ENCODE measurements around the gene LRIG3.

The LRIG3 gene

GRCh38 chr12:58920961-58921861 lies 907 bp upstream of the LRIG3 start:
- H3K4me1 ChIP-seq (ENCODE audit: control insufficient read depth, insufficient read depth, low read length): peaks cover 2% of the 10 kb centered on the region; the same call in 1 of the 2 replicates
- H3K27ac ChIP-seq (ENCODE audit: low read length): no peak overlapping the region
- WGBS (ENCODE audit: insufficient coverage, insufficient read length): no CpG with 5 or more reads among the region's 15 CpGs
- no peak for DNase-seq (ENCODE audit: low read depth, low spot score)
- no peaks in the 10 kb centered on the region for H3K36me3 ChIP-seq (ENCODE audit: control insufficient read depth, insufficient read depth, low read length)
- H3K27me3 ChIP-seq (ENCODE audit: control insufficient read depth, insufficient read depth, low read length): peaks cover 2% of the 10 kb centered on the region; the same call in 1 of the 2 replicates
- no peak overlapping the region for H3K4me3 ChIP-seq (ENCODE audit: low read length)
- no peaks in the 10 kb centered on the region for H3K9me3 ChIP-seq (ENCODE audit: control insufficient read depth, insufficient read depth, low read length)

GRCh38 chr12:58919231-58920101 lies 838 bp downstream of the LRIG3 start:
- H3K9me3 ChIP-seq (ENCODE audit: control insufficient read depth, insufficient read depth, low read length): no peaks in the 10 kb centered on the region
- DNase-seq (ENCODE audit: low read depth, low spot score): no peak
- H3K36me3 ChIP-seq (ENCODE audit: control insufficient read depth, insufficient read depth, low read length): no peaks in the 10 kb centered on the region
- no peak overlapping the region for H3K27ac ChIP-seq (ENCODE audit: low read length)
- peak overlapping the region; percentile 84 for H3K4me3 ChIP-seq (ENCODE audit: low read length)
- peaks cover 2% of the 10 kb centered on the region; the same call in 1 of the 2 replicates for H3K27me3 ChIP-seq (ENCODE audit: control insufficient read depth, insufficient read depth, low read length)
- peaks cover 3% of the 10 kb centered on the region; the same call in 1 of the 2 replicates for H3K4me1 ChIP-seq (ENCODE audit: control insufficient read depth, insufficient read depth, low read length)
- no CpG with 5 or more reads among the region's 50 CpGs for WGBS (ENCODE audit: insufficient coverage, insufficient read length)

GRCh38 chr12:58918469-58918844 lies 1.8 kb downstream of the LRIG3 start:
- Histone ChIP-seq H3K9me3 (ENCODE audit: control insufficient read depth, insufficient read depth, low read length) (no peaks in the 10 kb centered on the region), H3K4me1 (ENCODE audit: control insufficient read depth, insufficient read depth, low read length) (peaks cover 3% of the 10 kb centered on the region; the same call in 1 of the 2 replicates), H3K4me3 (ENCODE audit: low read length) (no peak overlapping the region), H3K36me3 (ENCODE audit: control insufficient read depth, insufficient read depth, low read length) (no peaks in the 10 kb centered on the region), H3K27me3 (ENCODE audit: control insufficient read depth, insufficient read depth, low read length) (peaks cover 2% of the 10 kb centered on the region; the same call in 1 of the 2 replicates), H3K27ac (ENCODE audit: low read length) (no peak overlapping the region)
- no peak for DNase-seq (ENCODE audit: low read depth, low spot score)
- WGBS (ENCODE audit: insufficient coverage, insufficient read length): 100% methylated on average over 1 of the region's 4 CpGs

GRCh38 chr12:58917699-58918468 lies 2.4 kb downstream of the LRIG3 start:
- no peak for DNase-seq (ENCODE audit: low read depth, low spot score)
- Histone ChIP-seq H3K27me3 (ENCODE audit: control insufficient read depth, insufficient read depth, low read length) (peaks cover 2% of the 10 kb centered on the region; the same call in 1 of the 2 replicates), H3K27ac (ENCODE audit: low read length) (no peak overlapping the region), H3K36me3 (ENCODE audit: control insufficient read depth, insufficient read depth, low read length) (no peaks in the 10 kb centered on the region), H3K4me1 (ENCODE audit: control insufficient read depth, insufficient read depth, low read length) (peaks cover 3% of the 10 kb centered on the region; the same call in 1 of the 2 replicates), H3K9me3 (ENCODE audit: control insufficient read depth, insufficient read depth, low read length) (no peaks in the 10 kb centered on the region), H3K4me3 (ENCODE audit: low read length) (no peak overlapping the region)
- no CpG with 5 or more reads among the region's 5 CpGs for WGBS (ENCODE audit: insufficient coverage, insufficient read length)

- no peak overlapping the region for H3K4me3 ChIP-seq (ENCODE audit: low read length)
- peaks cover 2% of the 10 kb centered on the region; the same call in 1 of the 2 replicates for H3K27me3 ChIP-seq (ENCODE audit: control insufficient read depth, insufficient read depth, low read length)
- H3K4me1 ChIP-seq (ENCODE audit: control insufficient read depth, insufficient read depth, low read length): peaks cover 3% of the 10 kb centered on the region; the same call in 1 of the 2 replicates
- no CpG with 5 or more reads among the region's 6 CpGs for WGBS (ENCODE audit: insufficient coverage, insufficient read length)
- no peak for DNase-seq (ENCODE audit: low read depth, low spot score)
- no peaks in the 10 kb centered on the region for H3K36me3 ChIP-seq (ENCODE audit: control insufficient read depth, insufficient read depth, low read length)
- no peak overlapping the region for H3K27ac ChIP-seq (ENCODE audit: low read length)
- no peaks in the 10 kb centered on the region for H3K9me3 ChIP-seq (ENCODE audit: control insufficient read depth, insufficient read depth, low read length)
Measured at GRCh38 chr12:58916921-58917511, 3.3 kb downstream of the LRIG3 start.

GRCh38 chr12:58916161-58916621 lies 4.1 kb downstream of the LRIG3 start:
- Histone ChIP-seq H3K4me1 (ENCODE audit: control insufficient read depth, insufficient read depth, low read length) (peaks cover 3% of the 10 kb centered on the region; the same call in 1 of the 2 replicates), H3K27me3 (ENCODE audit: control insufficient read depth, insufficient read depth, low read length) (peaks cover 2% of the 10 kb centered on the region; the same call in 1 of the 2 replicates), H3K9me3 (ENCODE audit: control insufficient read depth, insufficient read depth, low read length) (no peaks in the 10 kb centered on the region), H3K36me3 (ENCODE audit: control insufficient read depth, insufficient read depth, low read length) (no peaks in the 10 kb centered on the region), H3K4me3 (ENCODE audit: low read length) (no peak overlapping the region), H3K27ac (ENCODE audit: low read length) (no peak overlapping the region)
- WGBS (ENCODE audit: insufficient coverage, insufficient read length): no CpG with 5 or more reads among the region's 2 CpGs
- DNase-seq (ENCODE audit: low read depth, low spot score): no peak

GRCh38 chr12:58915634-58916033 lies 4.7 kb downstream of the LRIG3 start:
- WGBS (ENCODE audit: insufficient coverage, insufficient read length): no CpG with 5 or more reads among the region's 4 CpGs
- Histone ChIP-seq H3K4me3 (ENCODE audit: low read length) (no peak overlapping the region), H3K9me3 (ENCODE audit: control insufficient read depth, insufficient read depth, low read length) (no peaks in the 10 kb centered on the region), H3K4me1 (ENCODE audit: control insufficient read depth, insufficient read depth, low read length) (peaks cover 2% of the 10 kb centered on the region; the same call in 1 of the 2 replicates), H3K27ac (ENCODE audit: low read length) (no peak overlapping the region), H3K27me3 (ENCODE audit: control insufficient read depth, insufficient read depth, low read length) (peaks cover 2% of the 10 kb centered on the region; the same call in 1 of the 2 replicates), H3K36me3 (ENCODE audit: control insufficient read depth, insufficient read depth, low read length) (no peaks in the 10 kb centered on the region)
- DNase-seq (ENCODE audit: low read depth, low spot score): no peak

GRCh38 chr12:58915037-58915436 lies 5.3 kb downstream of the LRIG3 start:
- no peaks in the 10 kb centered on the region for H3K9me3 ChIP-seq (ENCODE audit: control insufficient read depth, insufficient read depth, low read length)
- WGBS (ENCODE audit: insufficient coverage, insufficient read length): no CpG with 5 or more reads among the region's 2 CpGs
- H3K36me3 ChIP-seq (ENCODE audit: control insufficient read depth, insufficient read depth, low read length): no peaks in the 10 kb centered on the region
- DNase-seq (ENCODE audit: low read depth, low spot score): no peak
- H3K4me1 ChIP-seq (ENCODE audit: control insufficient read depth, insufficient read depth, low read length): peaks cover 2% of the 10 kb centered on the region; the same call in 1 of the 2 replicates
- no peak overlapping the region for H3K4me3 ChIP-seq (ENCODE audit: low read length)
- H3K27ac ChIP-seq (ENCODE audit: low read length): no peak overlapping the region
- H3K27me3 ChIP-seq (ENCODE audit: control insufficient read depth, insufficient read depth, low read length): peaks cover 2% of the 10 kb centered on the region; the same call in 1 of the 2 replicates

GRCh38 chr12:58914457-58914856 lies 5.8 kb downstream of the LRIG3 start:
- H3K36me3 ChIP-seq (ENCODE audit: control insufficient read depth, insufficient read depth, low read length): no peaks in the 10 kb centered on the region
- H3K4me3 ChIP-seq (ENCODE audit: low read length): no peak overlapping the region
- no CpG with 5 or more reads among the region's 2 CpGs for WGBS (ENCODE audit: insufficient coverage, insufficient read length)
- no peaks in the 10 kb centered on the region for H3K9me3 ChIP-seq (ENCODE audit: control insufficient read depth, insufficient read depth, low read length)
- peaks cover 2% of the 10 kb centered on the region; the same call in 1 of the 2 replicates for H3K4me1 ChIP-seq (ENCODE audit: control insufficient read depth, insufficient read depth, low read length)
- H3K27me3 ChIP-seq (ENCODE audit: control insufficient read depth, insufficient read depth, low read length): peaks cover 2% of the 10 kb centered on the region; the same call in 1 of the 2 replicates
- H3K27ac ChIP-seq (ENCODE audit: low read length): no peak overlapping the region
- DNase-seq (ENCODE audit: low read depth, low spot score): no peak
